ENCODE measurements around the gene DMBX1.

DNA sequence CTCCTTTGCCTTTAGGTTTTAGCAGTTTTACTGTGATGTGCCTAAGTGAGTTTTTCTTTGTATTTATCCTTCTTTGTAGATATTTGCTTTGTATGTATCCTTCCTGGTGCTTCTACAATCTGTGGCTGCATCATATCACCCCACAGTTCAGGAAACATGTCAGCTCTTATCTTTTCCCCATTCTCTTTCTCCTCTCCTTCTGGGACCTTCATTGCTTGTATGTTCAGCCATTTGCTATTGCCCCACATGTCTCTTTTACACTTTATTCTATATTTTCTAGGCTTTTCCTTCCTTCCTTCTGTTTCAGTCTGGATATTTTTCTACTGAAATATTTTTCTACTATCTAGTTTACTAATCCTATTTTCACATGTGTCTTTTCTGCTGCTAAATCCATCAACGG is 46.9 kb downstream of the DMBX1 start:
- TF ChIP-seq, protein P1, sequence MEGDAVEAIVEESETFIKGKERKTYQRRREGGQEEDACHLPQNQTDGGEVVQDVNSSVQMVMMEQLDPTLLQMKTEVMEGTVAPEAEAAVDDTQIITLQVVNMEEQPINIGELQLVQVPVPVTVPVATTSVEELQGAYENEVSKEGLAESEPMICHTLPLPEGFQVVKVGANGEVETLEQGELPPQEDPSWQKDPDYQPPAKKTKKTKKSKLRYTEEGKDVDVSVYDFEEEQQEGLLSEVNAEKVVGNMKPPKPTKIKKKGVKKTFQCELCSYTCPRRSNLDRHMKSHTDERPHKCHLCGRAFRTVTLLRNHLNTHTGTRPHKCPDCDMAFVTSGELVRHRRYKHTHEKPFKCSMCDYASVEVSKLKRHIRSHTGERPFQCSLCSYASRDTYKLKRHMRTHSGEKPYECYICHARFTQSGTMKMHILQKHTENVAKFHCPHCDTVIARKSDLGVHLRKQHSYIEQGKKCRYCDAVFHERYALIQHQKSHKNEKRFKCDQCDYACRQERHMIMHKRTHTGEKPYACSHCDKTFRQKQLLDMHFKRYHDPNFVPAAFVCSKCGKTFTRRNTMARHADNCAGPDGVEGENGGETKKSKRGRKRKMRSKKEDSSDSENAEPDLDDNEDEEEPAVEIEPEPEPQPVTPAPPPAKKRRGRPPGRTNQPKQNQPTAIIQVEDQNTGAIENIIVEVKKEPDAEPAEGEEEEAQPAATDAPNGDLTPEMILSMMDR (IDR thresholded peaks at IDR 0.05), result no peak
- TF ChIP-seq POLR2AphosphoS5 (IDR thresholded peaks at IDR 0.05) (no peak), POLR2A (IDR thresholded peaks at IDR 0.05) (no peak)
